ENCODE results near the gene CELF1. TPM values are rescaled to one million over a fixed set of nuclear protein-coding genes. Genes with fewer than 3 reads are reported as not detected.

CELF1 gene
- total RNA-seq, 2 experiments from 2014 or later, result 103 to 111 TPM

DNA sequence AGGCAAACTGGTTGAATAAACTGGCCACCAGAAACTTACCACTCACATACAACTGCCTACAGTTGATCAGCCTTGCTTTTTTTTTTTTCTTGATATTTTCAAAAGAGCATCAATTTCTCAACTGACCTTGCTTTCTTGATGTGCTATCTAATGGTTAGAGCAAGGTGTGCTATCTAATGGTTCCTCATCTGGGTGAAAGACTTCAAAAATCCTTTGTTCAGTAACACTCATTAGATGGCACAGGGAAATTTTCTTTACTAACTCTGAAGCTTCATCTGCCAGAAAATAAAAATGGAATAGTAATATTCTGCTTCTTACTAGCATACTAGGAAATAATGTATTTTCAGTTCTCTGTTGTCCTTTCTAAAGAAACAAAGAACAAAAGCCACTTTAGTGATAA is 52.8 kb downstream of the CELF1 start:
- no peak overlapping the region for H3K4me3 Mint-ChIP-seq

DNA sequence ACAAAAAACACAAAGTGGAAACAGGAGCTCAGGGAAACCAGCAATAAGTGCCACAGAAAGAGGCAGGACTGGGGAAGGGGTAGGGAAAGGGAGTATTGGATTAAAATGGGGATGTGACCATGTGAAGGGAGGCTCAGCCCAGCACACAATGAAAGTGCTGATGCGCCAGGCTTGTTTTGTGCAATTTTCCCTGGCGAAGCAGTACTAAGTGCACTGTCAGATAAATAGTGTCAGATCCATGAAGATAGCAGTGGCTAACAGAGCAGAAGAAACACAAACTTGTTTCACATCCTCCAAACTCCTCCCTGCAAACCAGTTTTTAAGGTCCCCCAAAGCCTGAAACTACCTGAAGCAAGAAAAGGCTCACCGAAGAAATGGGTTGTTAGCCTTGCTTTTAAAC is 53.3 kb downstream of the CELF1 start:
- TF ChIP-seq, protein P1, sequence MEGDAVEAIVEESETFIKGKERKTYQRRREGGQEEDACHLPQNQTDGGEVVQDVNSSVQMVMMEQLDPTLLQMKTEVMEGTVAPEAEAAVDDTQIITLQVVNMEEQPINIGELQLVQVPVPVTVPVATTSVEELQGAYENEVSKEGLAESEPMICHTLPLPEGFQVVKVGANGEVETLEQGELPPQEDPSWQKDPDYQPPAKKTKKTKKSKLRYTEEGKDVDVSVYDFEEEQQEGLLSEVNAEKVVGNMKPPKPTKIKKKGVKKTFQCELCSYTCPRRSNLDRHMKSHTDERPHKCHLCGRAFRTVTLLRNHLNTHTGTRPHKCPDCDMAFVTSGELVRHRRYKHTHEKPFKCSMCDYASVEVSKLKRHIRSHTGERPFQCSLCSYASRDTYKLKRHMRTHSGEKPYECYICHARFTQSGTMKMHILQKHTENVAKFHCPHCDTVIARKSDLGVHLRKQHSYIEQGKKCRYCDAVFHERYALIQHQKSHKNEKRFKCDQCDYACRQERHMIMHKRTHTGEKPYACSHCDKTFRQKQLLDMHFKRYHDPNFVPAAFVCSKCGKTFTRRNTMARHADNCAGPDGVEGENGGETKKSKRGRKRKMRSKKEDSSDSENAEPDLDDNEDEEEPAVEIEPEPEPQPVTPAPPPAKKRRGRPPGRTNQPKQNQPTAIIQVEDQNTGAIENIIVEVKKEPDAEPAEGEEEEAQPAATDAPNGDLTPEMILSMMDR (IDR thresholded peaks at IDR 0.05), result no peak
- Mint-ChIP-seq H3K27ac (peak overlapping the region; percentile 30), H3K27me3 (no peaks in the 10 kb centered on the region), H3K4me3 (no peak overlapping the region), H3K4me1 (ENCODE audit: low read depth) (peaks cover 37% of the 10 kb centered on the region), H3K36me3 (ENCODE audit: low read depth) (peaks cover 45% of the 10 kb centered on the region), H3K9me3 (no peaks in the 10 kb centered on the region)
- Histone ChIP-seq H3K27ac (ENCODE audit: low read depth in 1 of 2, low read length in 2 of 2) (no peak overlapping the region), H3K4me3 (ENCODE audit: low read length) (no peak overlapping the region), H3K9me3 (ENCODE audit: control insufficient read depth in 1 of 2, insufficient read depth in 1 of 2, low read length in 2 of 2) (no peaks in the 10 kb centered on the region), H3K36me3 (ENCODE audit: insufficient read depth, low read length) (peaks cover 43% of the 10 kb centered on the region), H3K4me1 (ENCODE audit: insufficient read depth, low read length) (peaks cover 20% of the 10 kb centered on the region), H3K27me3 (ENCODE audit: control insufficient read depth in 1 of 2, insufficient read depth in 2 of 2, low read length in 2 of 2) (no peaks in the 10 kb centered on the region)
- ChIA-PET CTCF (no interaction called here), POLR2A (no interaction called here)
- DNase-seq (no peak), ATAC-seq (ENCODE audit: poor library complexity) (no peak)
- intact Hi-C loops (cut with DNase I, micrococcal nuclease), result loop anchor here in 1 of 2 experiments (10.0 kb wide), 1 partner anchor 45 kb away; no protein-coding TSS in a partner anchor

More for the DNA sequence above, 52.8 kb downstream of the CELF1 start:
- TF ChIP-seq, protein P1 (IDR thresholded peaks at IDR 0.05), result no peak
- no peaks in the 10 kb centered on the region for H3K9me3 ChIP-seq (ENCODE audit: control insufficient read depth in 1 of 2, insufficient read depth in 1 of 2, low read length in 2 of 2)
- no peaks in the 10 kb centered on the region for H3K27me3 ChIP-seq (ENCODE audit: control insufficient read depth in 1 of 2, insufficient read depth in 2 of 2, low read length in 2 of 2)
- peaks cover 41% of the 10 kb centered on the region for H3K4me1 Mint-ChIP-seq (ENCODE audit: low read depth)
- ATAC-seq (ENCODE audit: poor library complexity) (no peak), DNase-seq (no peak)
- H3K4me1 ChIP-seq (ENCODE audit: insufficient read depth, low read length), result peaks cover 23% of the 10 kb centered on the region
- H3K9me3 Mint-ChIP-seq, result no peaks in the 10 kb centered on the region
- H3K27ac Mint-ChIP-seq, result peak overlapping the region; percentile 30
- H3K27ac ChIP-seq (ENCODE audit: low read depth in 1 of 2, low read length in 2 of 2), result no peak overlapping the region
- H3K36me3 Mint-ChIP-seq (ENCODE audit: low read depth), result peaks cover 48% of the 10 kb centered on the region
- intact Hi-C loops (cut with DNase I, micrococcal nuclease), result no loop called here
- H3K27me3 Mint-ChIP-seq, result no peaks in the 10 kb centered on the region
- CTCF ChIA-PET, result interaction anchor here (0.5 kb wide), 1 partner anchor 34 kb away, joined by 3 read pairs; no protein-coding TSS in a partner anchor
- peaks cover 38% of the 10 kb centered on the region for H3K36me3 ChIP-seq (ENCODE audit: insufficient read depth, low read length)
- H3K4me3 ChIP-seq (ENCODE audit: low read length), result no peak overlapping the region
- POLR2A ChIA-PET, result interaction anchor here (0.9 kb wide), 1 partner anchor 79 kb away, joined by 3 read pairs; no protein-coding TSS in a partner anchor

DNA sequence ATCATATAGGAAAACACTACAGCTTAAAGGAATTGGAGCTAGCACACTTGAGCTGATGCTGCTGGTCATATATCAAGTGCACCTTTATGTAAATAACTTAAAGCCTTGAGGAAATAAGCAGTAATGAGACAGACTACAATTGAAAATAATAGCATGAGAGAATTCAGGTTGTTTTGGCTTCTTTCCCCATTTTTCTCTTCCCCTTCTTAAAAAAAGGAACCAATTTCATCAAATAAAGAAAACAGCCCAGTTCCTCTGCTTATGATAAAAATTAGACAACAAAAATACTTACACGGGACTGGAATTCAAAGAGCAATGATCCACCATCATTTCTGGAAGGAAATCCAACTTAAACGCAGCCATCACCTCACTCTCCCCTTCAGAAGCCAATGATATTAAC is 53.8 kb downstream of the CELF1 start:
- H3K9me3 ChIP-seq (ENCODE audit: control insufficient read depth in 1 of 2, insufficient read depth in 1 of 2, low read length in 2 of 2), result no peaks in the 10 kb centered on the region
- no peak for DNase-seq
- peaks cover 50% of the 10 kb centered on the region for H3K36me3 Mint-ChIP-seq (ENCODE audit: low read depth)
- H3K27ac ChIP-seq (ENCODE audit: low read depth in 1 of 2, low read length in 2 of 2), result no peak overlapping the region
- POLR2A ChIA-PET, result no interaction called here
- H3K9me3 Mint-ChIP-seq, result no peaks in the 10 kb centered on the region
- no peak overlapping the region for H3K4me3 Mint-ChIP-seq
- peak overlapping the region; percentile 30 for H3K27ac Mint-ChIP-seq
- peaks cover 40% of the 10 kb centered on the region for H3K4me1 Mint-ChIP-seq (ENCODE audit: low read depth)
- H3K4me3 ChIP-seq (ENCODE audit: low read length), result no peak overlapping the region
- peaks cover 48% of the 10 kb centered on the region for H3K36me3 ChIP-seq (ENCODE audit: insufficient read depth, low read length)
- no peak for ATAC-seq (ENCODE audit: poor library complexity)
- no peaks in the 10 kb centered on the region for H3K27me3 ChIP-seq (ENCODE audit: control insufficient read depth in 1 of 2, insufficient read depth in 2 of 2, low read length in 2 of 2)
- H3K27me3 Mint-ChIP-seq, result no peaks in the 10 kb centered on the region
- CTCF ChIA-PET, result no interaction called here
- peaks cover 16% of the 10 kb centered on the region for H3K4me1 ChIP-seq (ENCODE audit: insufficient read depth, low read length)
- TF ChIP-seq, protein P1 (IDR thresholded peaks at IDR 0.05), result no peak
- intact Hi-C loops (cut with DNase I, micrococcal nuclease), result loop anchor here in 1 of 2 experiments (10.0 kb wide), 1 partner anchor 46 kb away; no protein-coding TSS in a partner anchor
